Stimulated activated CD8-positive, alpha-beta memory T cell treated with anti-CD3 and anti-CD28 coated beads, Interleukin-7, amount 100 ng/mL, for 1 hour (primary cell): ENCODE data around the gene SH3GLB1.

ENCODE experiments used
- DNase-seq, 2 donors: peaks; one replicate each; pipeline ENCODE4 v3.0.0-alpha.2; 2020; ENCODE audit warnings: low read depth in 2 of 2

The SH3GLB1 gene

DNA sequence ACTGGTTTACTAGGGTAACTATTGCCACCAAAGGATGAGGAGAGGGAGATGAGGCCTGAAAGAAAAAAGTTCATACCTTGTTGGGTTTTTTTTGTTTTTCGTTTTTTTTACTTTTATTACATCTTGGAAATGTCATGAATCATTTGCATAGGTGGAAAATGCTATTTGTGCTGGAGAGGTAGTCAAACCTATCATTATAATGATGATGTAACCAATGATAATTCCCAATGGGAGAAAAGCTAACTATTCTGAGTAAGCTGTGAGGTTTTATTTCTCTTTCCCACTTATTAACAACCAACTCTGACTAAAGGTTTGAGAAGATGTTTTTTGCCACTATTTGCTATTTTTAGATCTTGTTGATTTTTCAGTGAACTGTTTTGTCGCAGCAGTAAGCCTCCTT, 29.0 kb downstream of the SH3GLB1 start:
- no peak for DNase-seq

DNA sequence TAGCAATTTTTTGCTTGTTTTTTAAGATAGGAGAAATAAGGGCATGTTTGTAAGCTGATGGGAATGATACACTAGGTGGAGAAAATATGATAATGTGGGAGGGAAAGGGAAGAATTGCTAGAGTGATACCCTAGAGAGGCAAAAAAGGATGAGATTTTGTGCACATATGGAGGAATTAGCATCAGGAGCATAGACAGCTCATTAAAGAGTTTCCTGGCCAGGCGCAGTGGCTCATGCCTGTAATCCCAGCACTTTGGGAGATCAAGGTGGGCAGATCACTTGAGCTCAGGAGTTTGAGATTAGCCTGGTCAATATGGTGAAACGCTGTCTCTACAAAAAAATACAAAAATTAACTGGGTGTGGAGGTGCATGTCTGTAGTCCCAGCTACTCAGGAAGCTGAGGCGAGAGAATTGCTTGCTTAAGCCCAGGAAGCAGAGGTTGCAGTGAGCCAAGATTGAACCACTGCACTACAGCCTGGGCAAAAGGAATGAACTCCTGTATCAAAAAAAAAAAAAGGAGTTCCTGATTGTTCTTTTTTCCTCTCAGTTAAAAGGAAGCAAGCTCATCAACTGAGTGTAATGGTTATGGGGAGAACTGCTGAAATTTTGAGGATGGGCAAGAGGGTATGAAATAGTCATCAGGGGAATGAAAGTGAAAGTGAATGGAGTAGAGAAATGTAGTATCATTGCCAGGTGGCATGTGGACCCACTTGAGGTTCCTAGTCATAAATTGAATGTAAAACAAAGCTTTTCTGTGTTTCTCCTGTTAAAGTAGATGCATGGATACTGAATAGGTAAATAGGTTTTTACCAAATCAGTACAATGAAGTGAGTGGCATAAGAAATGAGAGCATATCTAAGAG, 35.5 kb downstream of the SH3GLB1 start:
- DNase-seq, result no peak

DNA sequence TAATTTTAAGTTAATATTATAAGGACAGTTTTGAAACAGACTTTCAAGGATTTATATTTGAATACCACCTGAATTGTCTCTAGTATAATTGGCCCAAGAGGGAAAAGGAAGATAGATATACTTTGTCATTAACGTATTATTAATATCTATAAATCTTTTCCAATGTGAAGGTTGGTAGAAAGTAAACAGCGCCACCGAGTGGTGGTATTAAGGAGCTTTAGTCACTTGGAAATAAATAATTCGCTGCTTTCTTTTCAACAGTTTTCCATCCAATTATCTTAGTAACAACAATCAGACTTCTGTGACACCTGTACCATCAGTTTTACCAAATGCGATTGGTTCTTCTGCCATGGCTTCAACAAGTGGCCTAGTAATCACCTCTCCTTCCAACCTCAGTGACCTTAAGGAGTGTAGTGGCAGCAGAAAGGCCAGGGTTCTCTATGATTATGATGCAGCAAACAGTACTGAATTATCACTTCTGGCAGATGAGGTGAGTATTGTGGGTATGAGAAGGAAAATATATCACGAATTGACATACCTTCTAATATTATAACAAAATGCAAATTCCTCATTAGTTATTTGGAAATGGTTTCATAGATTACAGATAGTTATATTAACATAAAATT, 37.7 kb downstream of the SH3GLB1 start:
- DNase-seq, result peak in 1 of 2 donors; percentile 15

DNA sequence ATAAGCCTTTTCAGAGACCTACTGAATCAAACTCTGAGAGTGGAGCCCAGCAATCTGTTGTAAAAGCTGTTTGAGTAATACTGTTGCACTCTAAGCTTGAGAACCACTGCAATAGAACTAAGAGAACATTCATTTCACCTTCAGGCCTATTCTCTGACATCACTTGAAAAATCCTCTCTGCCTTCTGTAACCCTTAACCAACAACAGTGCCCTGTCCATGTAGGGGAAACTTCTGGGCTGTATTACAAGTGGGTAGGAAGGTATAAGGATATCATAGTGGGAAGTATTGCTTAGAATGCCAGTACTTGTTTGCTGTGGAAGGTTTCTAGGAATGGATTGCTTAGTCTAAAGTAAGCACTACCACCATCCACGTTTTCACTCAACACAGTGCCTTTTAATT, 42.9 kb downstream of the SH3GLB1 start:
- no peak for DNase-seq

DNA sequence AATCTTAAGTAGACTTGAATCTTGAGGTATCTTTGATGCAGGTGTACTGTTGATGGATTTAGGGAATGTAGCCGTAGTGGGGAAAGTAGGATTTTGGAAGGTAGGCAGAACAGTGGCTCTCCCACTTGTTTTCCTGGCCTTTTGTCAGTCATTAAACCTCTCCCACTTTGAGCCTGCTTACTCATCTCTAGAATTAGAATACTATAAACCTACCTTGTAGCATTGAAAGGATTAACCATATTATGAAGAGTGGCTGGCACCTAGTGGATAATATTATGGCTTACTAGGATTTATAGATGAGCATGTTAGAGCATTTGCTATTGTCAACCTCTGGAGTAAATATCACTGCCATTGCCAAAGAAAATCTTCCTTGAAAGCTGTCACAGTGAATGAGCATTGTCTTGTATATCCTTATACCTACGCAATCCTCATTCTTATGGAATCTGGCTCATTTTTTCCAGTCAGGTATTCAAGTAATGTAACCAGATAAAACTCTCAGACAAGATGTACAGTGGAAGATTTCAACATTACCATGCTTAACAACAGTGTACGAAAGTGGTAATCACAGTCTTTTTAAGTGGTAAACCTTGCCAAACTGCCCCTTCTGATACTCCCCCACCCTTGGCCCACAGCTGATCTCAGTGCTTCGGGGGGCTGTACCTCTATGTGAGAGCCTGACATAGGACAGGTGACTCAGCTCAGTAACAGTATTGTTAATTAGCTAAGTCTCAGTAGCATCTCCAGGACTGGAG, 44.4 kb downstream of the SH3GLB1 start:
- DNase-seq, result no peak

DNA sequence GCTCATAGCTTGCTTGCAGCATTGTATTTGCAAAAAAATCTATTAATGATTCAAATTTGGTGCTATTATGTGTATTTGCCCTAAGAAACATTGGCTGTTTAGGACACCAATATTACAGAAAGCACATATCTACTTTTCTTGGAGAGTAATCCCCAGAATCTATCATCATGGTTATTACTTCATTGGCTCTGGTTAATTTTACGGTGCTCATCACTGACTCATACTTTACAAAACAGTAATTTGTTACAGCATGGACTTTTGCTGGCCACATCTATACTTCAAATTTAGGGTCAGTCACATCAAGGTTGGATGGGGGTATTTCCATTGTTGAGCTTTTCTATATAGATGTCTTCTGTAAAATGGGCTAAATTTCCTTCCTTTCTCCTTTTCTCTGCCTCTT, 45.7 kb downstream of the SH3GLB1 start:
- no peak for DNase-seq

DNA sequence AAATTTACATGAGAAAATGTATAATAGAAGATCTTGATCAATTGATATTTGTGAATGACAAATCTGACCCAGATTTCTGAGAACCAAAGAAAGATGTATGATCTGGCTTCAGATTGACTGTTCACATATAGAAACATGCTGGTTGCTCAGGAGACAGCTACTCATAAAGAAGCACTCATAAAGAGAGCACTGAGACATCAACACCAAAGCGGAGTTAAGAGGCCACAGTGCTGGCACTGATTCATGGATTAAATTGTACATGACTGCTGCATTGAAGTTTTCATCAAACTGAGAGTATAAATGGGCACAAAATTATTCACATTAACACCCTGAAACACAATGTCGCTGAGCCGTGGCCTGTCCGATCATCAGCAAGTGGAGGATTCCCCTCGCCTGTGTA, 46.2 kb downstream of the SH3GLB1 start:
- no peak for DNase-seq

DNA sequence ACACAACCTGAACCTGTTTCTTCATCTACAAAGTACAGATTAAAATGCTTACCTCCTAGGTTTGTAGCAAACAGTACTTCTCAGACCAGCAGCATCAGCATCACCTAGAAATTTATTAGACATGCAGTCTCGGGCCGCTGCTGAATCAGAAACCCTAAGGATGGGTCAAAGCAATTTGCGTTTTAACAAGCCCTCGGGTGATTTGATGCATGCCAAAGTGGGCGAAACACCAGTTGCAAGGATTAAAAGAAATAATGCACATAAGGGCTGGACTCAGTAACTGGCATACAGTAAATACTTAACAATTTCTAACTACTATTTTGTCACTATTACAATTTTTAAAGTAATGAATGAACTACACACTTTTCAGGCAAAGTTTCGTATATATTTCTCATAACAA, 47.5 kb downstream of the SH3GLB1 start:
- no peak for DNase-seq

DNA sequence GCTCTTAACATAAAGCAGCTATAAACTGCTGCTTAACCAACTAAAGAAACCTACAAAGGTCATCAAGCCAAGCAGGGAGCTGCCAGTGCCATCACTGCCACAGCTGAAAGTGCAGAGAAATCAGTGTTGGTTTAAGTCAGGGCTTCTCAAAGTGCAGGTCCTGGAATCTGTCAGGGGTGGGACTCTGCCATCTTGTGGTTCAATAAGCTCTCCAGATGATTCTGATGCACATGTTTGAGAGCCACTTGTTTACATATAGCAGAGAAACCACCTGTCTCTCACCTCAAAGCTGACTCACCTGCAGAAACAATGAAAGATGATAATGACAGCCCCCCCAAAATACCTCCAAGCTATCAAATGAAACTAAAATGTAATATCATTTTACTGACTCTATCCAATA, 49.3 kb downstream of the SH3GLB1 start:
- DNase-seq, result no peak

DNA sequence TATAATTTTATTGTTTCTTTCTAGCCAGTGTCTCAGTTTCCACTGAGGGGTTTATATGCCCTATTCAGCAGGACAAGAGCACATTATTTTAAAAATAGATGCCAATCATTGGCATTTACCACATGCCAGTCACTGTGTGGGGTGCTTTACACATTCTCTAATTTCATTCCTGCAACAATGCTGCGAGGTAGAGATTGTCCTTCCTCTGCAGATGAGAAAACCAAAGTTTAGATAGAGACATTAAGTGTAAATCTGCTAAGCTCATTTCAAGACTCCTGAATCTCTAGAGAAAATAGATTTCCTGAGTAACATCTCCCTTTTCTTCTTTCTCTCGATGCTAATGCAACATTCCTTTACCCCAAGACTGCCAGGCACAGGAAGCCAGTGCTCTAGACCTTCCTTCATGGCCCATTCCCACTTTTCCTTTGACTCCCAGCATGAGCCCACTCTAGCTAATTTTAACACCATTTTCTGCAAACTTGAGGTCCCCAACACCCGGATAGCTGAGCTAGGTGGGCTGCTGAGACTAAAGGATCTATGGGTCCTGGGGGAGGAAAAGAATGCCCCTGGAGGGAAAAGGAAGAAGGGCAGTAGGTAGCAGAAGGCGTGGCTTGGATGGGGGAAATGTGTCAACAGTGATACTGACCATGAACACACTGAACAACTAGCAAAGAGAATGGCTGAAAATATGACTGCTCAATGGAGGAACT, 50.0 kb downstream of the SH3GLB1 start:
- no peak for DNase-seq

DNA sequence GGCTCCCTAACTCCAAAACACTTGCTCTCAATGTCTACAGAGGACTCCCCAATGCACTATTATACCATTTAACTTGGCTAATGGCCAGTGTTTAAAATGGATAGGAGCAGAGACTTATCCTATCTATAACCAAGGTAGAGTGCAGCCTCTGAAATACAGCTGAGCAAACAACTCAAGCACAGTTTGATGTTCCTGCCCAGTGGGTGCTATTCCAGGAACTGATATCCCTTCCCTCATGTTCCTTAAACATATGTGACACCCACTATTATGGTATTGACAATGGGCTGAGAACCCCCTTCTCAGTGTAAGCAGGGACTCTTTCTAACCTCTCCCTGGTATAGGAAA, 51.7 kb downstream of the SH3GLB1 start:
- DNase-seq, result no peak

DNA sequence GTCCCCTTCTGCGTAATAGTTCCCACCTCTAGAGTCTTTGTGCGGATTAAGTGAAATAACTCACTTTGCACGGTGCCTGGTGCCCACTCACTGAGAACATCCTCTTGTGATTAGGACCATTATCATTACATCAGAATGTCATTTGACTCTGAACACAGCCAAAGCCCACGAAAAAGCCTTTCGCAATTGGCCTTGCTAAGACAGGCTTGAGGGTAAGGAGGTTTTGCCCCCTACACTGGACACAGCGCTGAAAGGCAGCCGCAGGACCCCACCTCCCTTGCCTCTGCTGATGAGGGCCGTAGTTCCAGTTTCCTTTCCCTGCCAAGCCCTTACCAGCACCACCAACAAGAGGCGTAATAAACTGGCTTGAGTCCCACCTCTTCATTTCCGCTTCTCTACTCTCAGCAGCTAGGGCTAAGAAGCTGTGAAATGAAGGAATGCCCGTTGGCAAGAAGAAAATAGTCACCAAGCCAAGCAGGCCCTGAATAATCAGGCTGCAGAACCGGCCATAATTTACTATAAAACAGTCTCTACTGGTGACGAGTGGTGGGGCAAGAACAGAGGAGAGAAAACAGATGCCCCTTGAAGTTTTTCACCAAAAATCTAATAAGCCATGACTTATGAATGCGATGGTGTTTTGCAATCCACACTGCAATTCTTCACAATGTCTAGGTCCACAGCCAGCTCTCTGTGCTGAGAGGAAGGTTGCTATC, 53.1 kb downstream of the SH3GLB1 start:
- DNase-seq, result no peak

DNA sequence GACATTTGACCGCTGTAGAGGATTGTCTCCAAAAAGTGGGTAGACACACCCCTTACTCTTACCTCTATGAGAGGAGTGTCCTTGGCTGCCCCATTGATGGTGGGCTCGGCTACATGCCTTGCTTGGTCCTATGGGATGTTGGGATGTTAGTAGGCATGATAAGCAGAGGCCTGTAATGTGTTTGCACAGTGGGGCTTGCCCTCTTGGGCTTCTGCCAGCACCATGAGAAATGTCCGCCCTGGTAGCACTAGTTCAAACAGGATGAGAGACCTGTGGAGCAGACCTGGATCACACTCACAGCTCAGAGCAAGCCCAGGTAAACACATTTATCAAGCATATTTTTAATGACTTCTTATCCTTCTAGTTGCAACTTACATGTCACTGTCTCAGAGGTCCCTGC, 54.2 kb downstream of the SH3GLB1 start:
- no peak for DNase-seq

DNA sequence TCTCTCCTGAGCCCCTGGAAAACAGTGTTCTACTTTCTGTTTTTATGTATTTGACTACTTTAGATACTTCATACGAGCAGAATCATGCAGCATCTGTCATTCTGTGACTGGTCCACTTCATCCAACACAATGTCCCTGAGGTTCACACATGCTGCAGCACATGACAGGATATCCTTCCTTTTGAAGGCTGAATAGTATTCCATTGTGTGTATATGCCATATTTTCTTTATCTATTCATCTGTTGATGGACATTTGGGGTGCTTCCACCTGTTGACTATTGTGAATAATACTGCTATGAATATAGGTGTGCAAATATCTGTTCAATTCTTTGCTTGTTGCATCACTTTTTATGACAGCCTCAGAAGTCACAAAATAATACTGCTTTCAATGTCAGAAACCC, 55.8 kb downstream of the SH3GLB1 start:
- DNase-seq, result no peak

DNA sequence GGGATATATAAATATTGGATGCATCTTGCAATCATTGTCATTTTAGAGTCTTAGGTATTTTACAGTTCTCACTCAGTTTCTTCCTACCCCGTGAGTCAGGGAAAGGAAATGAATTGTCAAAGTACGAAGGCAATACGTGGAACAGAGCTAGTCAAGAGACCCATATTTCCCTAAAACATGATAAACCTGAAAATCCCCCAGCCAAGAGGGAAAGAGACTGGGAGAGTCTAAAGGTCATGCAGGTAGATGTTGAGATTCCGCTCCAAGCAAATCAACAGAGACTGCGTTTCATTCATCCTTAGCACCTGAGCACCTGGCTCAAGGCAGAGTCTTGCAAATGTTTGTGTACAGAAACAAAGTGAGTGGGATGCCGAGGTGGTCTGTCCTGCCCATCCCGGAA, 58.0 kb downstream of the SH3GLB1 start:
- DNase-seq, result no peak

DNA sequence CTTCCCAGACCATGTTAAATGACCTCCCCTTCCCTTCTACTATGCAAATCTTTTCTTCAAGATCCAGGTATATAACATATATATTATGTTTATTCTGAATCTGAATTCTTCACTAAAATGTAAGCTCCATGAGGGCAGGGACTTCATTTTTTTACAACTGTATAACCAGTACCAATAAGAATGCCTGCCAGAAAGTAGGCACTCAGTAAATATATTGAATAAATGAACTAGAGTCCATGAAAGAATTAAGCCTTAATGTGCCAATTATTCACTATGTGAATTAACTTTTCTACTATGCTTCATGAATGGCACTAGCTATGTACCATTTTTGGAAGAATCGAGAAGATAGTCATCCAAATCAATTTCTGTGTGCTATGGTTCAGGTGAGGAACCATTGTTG, 60.1 kb downstream of the SH3GLB1 start:
- no peak for DNase-seq

DNA sequence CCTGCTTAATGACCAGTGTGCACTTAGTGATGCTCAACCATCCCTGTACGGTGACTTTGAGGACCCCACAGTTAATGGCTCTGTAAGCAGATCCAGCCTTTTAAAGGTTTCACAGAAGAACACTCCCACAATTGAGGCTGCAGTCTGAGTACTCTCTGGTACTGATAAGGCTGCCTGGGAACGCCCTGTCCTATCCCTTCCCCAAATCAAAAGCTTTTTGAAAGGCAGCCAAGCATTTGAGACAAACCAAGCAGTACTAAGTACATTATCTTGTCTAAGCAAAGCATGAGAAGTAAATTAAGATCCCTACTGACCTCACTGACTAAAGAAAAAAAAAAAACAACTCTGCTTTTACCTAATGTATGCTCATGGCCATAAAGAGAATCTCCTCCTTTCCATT, 60.7 kb downstream of the SH3GLB1 start:
- DNase-seq, result no peak

DNA sequence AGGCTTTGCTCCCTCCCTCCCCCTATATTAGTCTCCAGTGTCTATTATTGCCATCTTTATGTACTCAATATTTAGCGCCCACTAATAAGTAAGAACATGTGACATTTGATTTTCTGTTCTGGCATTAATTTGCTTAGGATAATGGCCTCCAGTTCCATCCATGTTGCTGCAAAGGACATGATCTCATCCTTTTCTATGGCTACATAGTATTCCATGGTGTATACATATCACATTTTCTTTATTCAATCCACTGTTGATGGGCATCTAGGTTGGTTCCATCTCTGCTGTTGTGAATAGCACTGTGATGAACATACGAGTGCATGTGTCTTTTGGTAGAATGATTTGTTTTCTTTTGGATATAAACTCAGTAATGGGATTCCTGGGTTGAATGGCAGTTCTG, 61.3 kb downstream of the SH3GLB1 start:
- DNase-seq, result no peak

DNA sequence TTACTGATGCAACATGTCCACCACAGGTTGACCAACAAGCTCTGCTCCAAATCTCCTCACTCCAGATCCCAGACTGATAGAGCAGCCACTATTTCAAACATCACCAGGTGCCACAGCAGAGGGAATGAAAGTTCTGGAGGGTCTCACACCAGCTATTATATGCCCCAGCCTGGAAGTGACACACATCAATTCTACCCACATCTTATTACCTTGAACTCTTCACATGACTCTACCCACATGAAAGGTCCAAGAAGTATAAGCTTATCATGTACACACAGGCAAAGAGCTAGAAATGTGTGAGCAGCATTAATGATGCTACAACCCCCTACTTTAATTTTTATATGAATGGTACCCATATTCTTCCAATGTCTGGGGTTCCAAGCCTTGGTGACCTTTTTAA, 64.2 kb downstream of the SH3GLB1 start:
- no peak for DNase-seq

DNA sequence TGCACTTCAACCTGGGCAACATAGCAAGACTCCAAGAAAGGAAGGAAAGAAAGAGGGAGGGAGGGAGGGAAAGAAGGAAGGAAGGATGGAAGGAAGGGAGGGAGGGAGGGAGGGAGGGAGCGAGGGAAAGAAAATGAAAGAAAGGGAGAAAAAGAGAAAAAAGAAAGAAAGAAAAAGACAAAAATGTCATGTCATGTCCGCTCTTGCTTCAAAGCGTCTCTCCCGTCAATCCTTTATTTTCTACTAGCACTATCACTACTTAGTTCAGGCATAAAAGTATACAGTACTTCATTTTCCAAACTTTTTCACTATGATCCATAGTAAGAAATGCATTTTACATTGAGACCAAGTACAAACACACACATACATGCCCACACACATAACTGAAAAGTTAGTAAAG, 64.7 kb downstream of the SH3GLB1 start:
- DNase-seq, result no peak
